K562 (cell line): Measurements from ENCODE around the gene PDE8A. TPM values are rescaled to one million over a fixed set of nuclear protein-coding genes. Genes with fewer than 3 reads are reported as not detected.

Source experiments
- ATAC-seq: fragments of 200-7000 bp; cut with Tn5 transposase; 3 replicates; pipeline ENCODE4 v1.9.1; 2020; ENCODE audit warnings: moderate library complexity
- BruUV-seq: library from RNA; stranded (reverse); fragments of 400-500 nt; replicated peaks from 2 replicates; lab custom pipeline; 2021; lab: Mats Ljungman, UMichigan
- CTCF ChIA-PET: fragments of 300-600 bp; formaldehyde crosslinking; extraction: SDS; loops from one replicate; lab custom pipeline; 2021; ENCODE audit warnings: low intra/inter-chr PET ratio; lab: Yijun Ruan, JAX
- POLR2A ChIA-PET: fragments of 300-600, 350-650 bp; sonication (Branson Sonifier 250); formaldehyde crosslinking; extraction: SDS; loops from one replicate; lab custom pipeline; 2021; ENCODE audit warnings: antibody characterized with exemption, inconsistent platforms; lab: Yijun Ruan, JAX
- DNase-seq, 4 experiments: peaks; one replicate each; pipeline versions ENCODE4 v3.0.0 to v3.0.0-alpha.2; 2011 to 2018; ENCODE audit warnings: low spot score in 3 of 4, mixed read lengths in 3 of 4; ENCODE audit errors: extremely low read depth in 1 of 4
- FAIRE-seq: peaks from 2 replicates; lab custom pipeline; 2011; peaks lifted over from hg19 to GRCh38; lab: Jason Lieb, UNC
- H2AFZ ChIP-seq: 2 replicates; pipeline ENCODE4 v1.6.0; 2011; ENCODE audit warnings: low read depth, low read length, control low read depth, inconsistent platforms
- H3K27ac ChIP-seq: fragments of 200-600 bp; 3 replicates; pipeline ENCODE4 v1.8.0; 2011; ENCODE audit warnings: low read depth, mild to moderate bottlenecking, control low read depth, inconsistent platforms, low read length, moderate library complexity, mixed read lengths; ENCODE audit errors: extremely low read depth
- H3K27me3 ChIP-seq, 2 experiments: fragments of 300-600 bp in 1 of 2; 2 replicates in 1 of 2; 3 replicates in 1 of 2; pipeline versions ENCODE4 v1.6.0 to v1.8.0; 2011; ENCODE audit warnings: inconsistent platforms in 2 of 2, low read length in 2 of 2, mild to moderate bottlenecking in 1 of 2, mixed read lengths in 1 of 2, moderate library complexity in 1 of 2; ENCODE audit not compliant: control insufficient read depth in 2 of 2, insufficient read depth in 2 of 2
- H3K36me3 ChIP-seq: fragments of 300-600 bp; 3 replicates; pipeline ENCODE4 v1.8.0; 2011; ENCODE audit warnings: mild to moderate bottlenecking, low read length, inconsistent platforms; ENCODE audit not compliant: control insufficient read depth, insufficient read depth
- H3K4me1 ChIP-seq, 2 experiments: fragments of 200-600 bp in 1 of 2; replicated peaks in 1 of 2; 2 replicates in 1 of 2; 3 replicates in 1 of 2; pipeline versions ENCODE4 v1.5.1 to v1.8.0; 2011; ENCODE audit warnings: inconsistent platforms in 2 of 2, low read length in 2 of 2, mild to moderate bottlenecking in 1 of 2, mixed read lengths in 1 of 2, moderate library complexity in 1 of 2; ENCODE audit not compliant: control insufficient read depth in 2 of 2, insufficient read depth in 2 of 2
- H3K4me2 ChIP-seq: 2 replicates; pipeline ENCODE4 v1.6.1; 2011; ENCODE audit warnings: low read length, control low read depth, inconsistent platforms, mixed read lengths; ENCODE audit not compliant: insufficient read depth
- H3K4me3 ChIP-seq: fragments of 200-600 bp; sonication (generic), shearing (Covaris generic); 2 replicates; pipeline ENCODE4 v1.5.1; 2016; ENCODE audit warnings: control low read depth, inconsistent platforms
- H3K79me2 ChIP-seq: fragments of 200-600 bp; 3 replicates; pipeline ENCODE4 v1.8.0; 2011; ENCODE audit warnings: low read length, inconsistent platforms; ENCODE audit not compliant: control insufficient read depth, insufficient read depth
- H3K9ac ChIP-seq, 2 experiments: 2 replicates each; pipeline versions ENCODE4 v1.6.0 to v1.6.1; 2011; ENCODE audit warnings: low read depth in 2 of 2, low read length in 2 of 2, control low read depth in 1 of 2, inconsistent platforms in 1 of 2, mild to moderate bottlenecking in 1 of 2, mixed read lengths in 1 of 2; ENCODE audit not compliant: insufficient read depth in 1 of 2
- H3K9me1 ChIP-seq: one replicate; pipeline ENCODE4 v1.6.0; 2011; ENCODE audit warnings: inconsistent platforms, mild to moderate bottlenecking, low read length, moderate library complexity; ENCODE audit not compliant: control insufficient read depth, insufficient read depth
- H3K9me3 ChIP-seq: replicated peaks from 2 replicates; pipeline ENCODE4 v1.5.1; 2011; ENCODE audit warnings: low read depth, low read length, inconsistent platforms; ENCODE audit not compliant: control insufficient read depth, insufficient read depth
- H4K20me1 ChIP-seq: replicated peaks from 2 replicates; pipeline ENCODE4 v1.6.1; 2011; ENCODE audit warnings: low read length, inconsistent platforms, mixed read lengths; ENCODE audit not compliant: control insufficient read depth, insufficient read depth
- CEBPB ChIP-seq: fragments of 450-650 bp; IDR thresholded peaks from 2 replicates; pipeline ENCODE4 v1.6.1; 2016; ENCODE audit warnings: missing genetic modification characterization, missing compliant biosample characterization
- CEBPG ChIP-seq, 3 experiments: fragments of 200-800 bp in 1 of 3; sonication (Bioruptor generic) in 1 of 3; sonication (generic) in 1 of 3; formaldehyde crosslinking in 1 of 3; IDR thresholded peaks in 2 of 3; conservative IDR thresholded peaks in 1 of 3; 2 replicates each; pipeline versions ENCODE4 v1.6.1 to v1.8.0; 2016 to 2022; ENCODE audit warnings: missing compliant biosample characterization in 2 of 3, missing genetic modification characterization in 2 of 3, mild to moderate bottlenecking in 1 of 3, missing genetic modification reagents in 1 of 3
- FOSL1 ChIP-seq: fragments of 200-800 bp; sonication (Bioruptor generic); conservative IDR thresholded peaks from 2 replicates; pipeline ENCODE4 v1.6.1; 2016; ENCODE audit warnings: missing genetic modification characterization, missing compliant biosample characterization
- SMAD4 ChIP-seq: fragments of 250-450 bp; sonication (Bioruptor Pico); conservative IDR thresholded peaks from 2 replicates; pipeline ENCODE4 v1.8.0; 2021; ENCODE audit warnings: inconsistent platforms, mild to moderate bottlenecking, moderate library complexity
- ZBTB40 ChIP-seq, 2 experiments: fragments of 450-650 bp in 1 of 2; sonication (generic) in 1 of 2; formaldehyde crosslinking in 1 of 2; IDR thresholded peaks; 2 replicates each; pipeline versions ENCODE4 v1.7.1 to v1.9.0; 2016 to 2022; ENCODE audit warnings: inconsistent platforms in 1 of 2, mild to moderate bottlenecking in 1 of 2, missing genetic modification reagents in 1 of 2
- ZNF232 ChIP-seq: sonication (generic); formaldehyde crosslinking; IDR thresholded peaks from 2 replicates; pipeline ENCODE4 v1.8.0; 2022; ENCODE audit warnings: mild to moderate bottlenecking, missing genetic modification reagents
- ZNF384 ChIP-seq: IDR thresholded peaks from 2 replicates; pipeline ENCODE4 v1.6.1; 2012; ENCODE audit warnings: low read depth, low read length, improper control_type of control experiment
- ZZZ3 ChIP-seq: fragments of 450-650 bp; IDR thresholded peaks from 2 replicates; pipeline ENCODE4 v1.6.1; 2016; ENCODE audit warnings: antibody characterized with exemption, mild to moderate bottlenecking, moderate library complexity
- WGBS: fragments of 100-300 bp; shearing (Covaris generic); methylation state at CpG from one replicate; pipeline ENCODE4 v1.1.6; 2016; ENCODE audit warnings: low coverage, mixed read lengths; ENCODE audit not compliant: insufficient coverage; ENCODE audit errors: missing lambda C conversion rate; 5-methylcytosine and 5-hydroxymethylcytosine counted together
- in situ Hi-C: fragments of 300-500 bp; cut with MboI; formaldehyde crosslinking; loops from 4 replicates; pipeline ENCODE4 v1.15.0; 2018; ENCODE audit warnings: inconsistent platforms, mixed read lengths
- intact Hi-C: fragments of 100-400 bp; cut with micrococcal nuclease; formaldehyde crosslinking; loops from 2 replicates; pipeline ENCODE4 v1.14.2; 2022
- polyA plus RNA-seq, 8 experiments: library from polyadenylated mRNA; depleted of rRNA in 4 of 8; stranded (reverse) in 5 of 8; unstranded in 3 of 8; fragments of >200 nt; fragmentation: Nextera tagmentation in 2 of 8; fragmentation: Illumina TruSeq in 1 of 8; extraction: Ambion mirVana in 2 of 8; extraction: Trizol in 1 of 8; gene quantifications; 2 replicates each; pipeline versions ENCODE4 v1.2.1 to v1.2.3, GENCODE V29; 2011 to 2014; ENCODE audit warnings: inconsistent platforms in 1 of 8, missing spikeins in 1 of 8
- total RNA-seq, 7 experiments: library from RNA; depleted of rRNA in 6 of 7; stranded (reverse); fragments of >200 nt in 6 of 7; fragmentation: Illumina TruSeq in 2 of 7; extraction: Trizol in 2 of 7; gene quantifications; 2 replicates each; pipeline versions ENCODE4 v1.2.1 to v1.2.3, GENCODE V29; 2011 to 2021; ENCODE audit warnings: low replicate concordance in 1 of 7

The PDE8A gene
- total and polyA plus RNA-seq, 9 of the 15 experiments (the other 6 are each of a cell fraction or from before 2014, with no cell fraction given): 5.9 to 40.3 (median 19.8) TPM

DNA sequence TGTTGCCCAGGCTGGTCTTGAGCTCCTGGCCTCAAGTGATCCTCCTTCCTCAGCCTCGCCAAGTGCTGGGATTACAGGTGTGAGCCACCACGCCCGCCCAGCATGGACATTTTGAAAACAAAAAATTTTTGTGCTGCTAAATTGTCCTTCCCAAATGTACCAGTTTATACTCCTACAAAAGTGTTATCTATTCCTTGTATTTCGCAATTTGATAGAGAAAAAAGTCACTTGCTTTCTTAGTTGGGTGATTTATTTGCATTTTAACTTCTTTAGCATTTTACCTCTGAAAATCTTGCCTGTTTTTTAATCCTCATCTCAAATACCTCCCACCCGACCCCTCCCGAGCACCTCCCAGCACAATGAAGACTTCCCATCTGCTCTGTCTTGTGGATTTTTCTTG lies 46.8 kb downstream of the PDE8A start:
- in situ Hi-C loops: no loop called here
- CTCF ChIA-PET: no interaction called here

DNA sequence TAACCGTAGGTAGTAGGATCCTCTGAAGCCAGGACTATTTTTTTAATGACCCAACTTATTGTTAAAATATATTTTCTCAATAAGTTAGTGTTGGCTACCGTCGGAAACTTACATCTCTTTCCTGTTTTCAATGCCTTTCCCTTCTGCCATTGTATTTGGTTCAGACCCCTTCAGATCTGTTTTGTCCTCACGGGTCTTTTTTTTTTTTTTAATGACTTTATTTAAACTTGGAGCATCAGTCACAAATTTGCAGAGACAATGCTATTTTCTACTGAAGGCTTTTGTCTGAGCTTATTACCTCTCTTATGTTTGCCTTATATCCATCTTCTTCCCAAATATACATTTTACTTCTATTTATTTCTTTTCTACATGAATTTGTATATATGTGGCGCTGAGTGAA lies 47.6 kb downstream of the PDE8A start:
- TF ChIP-seq ZNF384 (peak; percentile 53; the same call in 1 of the 2 replicates), ZNF232 (no peak), ZBTB40 (IDR thresholded peaks at IDR 0.05) (peak; percentile 84), ZBTB40 (CRISPR knock-in tag; IDR thresholded peaks at IDR 0.05) (no peak)
- Histone ChIP-seq H3K9ac (no peak overlapping the region), H3K27ac (no peak overlapping the region), H3K79me2 (peaks cover 81% of the 10 kb centered on the region), H3K27me3 (no peaks in the 10 kb centered on the region), H2AFZ (no peak overlapping the region), H3K9me3 (no peaks in the 10 kb centered on the region), H4K20me1 (peaks cover 15% of the 10 kb centered on the region; the same call in 1 of the 2 replicates), H3K9me1 (no peaks in the 10 kb centered on the region), H3K36me3 (no peaks in the 10 kb centered on the region), H3K4me3 (no peak overlapping the region), H3K4me2 (no peak overlapping the region), H3K4me1 (peaks cover 5 to 24% of the 10 kb centered on the region in 2 experiments; a peak in 4 of 5 replicates)
- POLR2A ChIA-PET: interaction anchor here (1.0 kb wide), 1 partner anchor 24 kb away, joined by 3 read pairs; no protein-coding TSS in a partner anchor
- in situ Hi-C loops: no loop called here
- ATAC-seq: no peak
- BruUV-seq: no TSS peak
- CTCF ChIA-PET: no interaction called here
- DNase-seq: no peak
- WGBS: 72% methylated on average over 5 of the region's 5 CpGs
- no peak for FAIRE-seq
- intact Hi-C loops: no loop called here

More for the DNA sequence above, 46.8 kb downstream of the PDE8A start:
- H3K9me1 ChIP-seq: no peaks in the 10 kb centered on the region
- peaks cover 22% of the 10 kb centered on the region for H4K20me1 ChIP-seq
- 84% methylated on average over 6 of the region's 6 CpGs for WGBS
- peaks cover 89% of the 10 kb centered on the region for H3K79me2 ChIP-seq
- POLR2A ChIA-PET: no interaction called here
- no peak overlapping the region for H3K4me2 ChIP-seq
- no peak for FAIRE-seq
- no peak overlapping the region for H3K9ac ChIP-seq
- no peaks in the 10 kb centered on the region for H3K9me3 ChIP-seq
- intact Hi-C loops: no loop called here
- no peak overlapping the region for H3K27ac ChIP-seq
- H3K4me1 ChIP-seq: peaks cover 13 to 32% of the 10 kb centered on the region in 2 experiments; a peak in 4 of 5 replicates
- no peak for DNase-seq
- H3K36me3 ChIP-seq: no peaks in the 10 kb centered on the region
- TF ChIP-seq SMAD4 (CRISPR knock-in tag) (no peak), CEBPB (peak; percentile 66), FOSL1 (no peak), ZZZ3 (no peak), CEBPG (CRISPR knock-in tag; IDR thresholded peaks at IDR 0.05) (no peak), CEBPG (tag; conservative IDR thresholded peaks at IDR 0.05 in 1 of 2, IDR thresholded peaks at IDR 0.05 in 1 of 2) (peak in 1 of 2 experiments; percentile 50; a peak in 2 of 4 replicates)
- H3K4me3 ChIP-seq: no peak overlapping the region
- BruUV-seq: no TSS peak
- H3K27me3 ChIP-seq: no peaks in the 10 kb centered on the region
- ATAC-seq: no peak
- no peak overlapping the region for H2AFZ ChIP-seq
